Amniotic stem cell (primary cell): ENCODE data around the gene TENM4.
"Not testable (repeated sequence)": the region's sequence is repeated elsewhere in the genome, so short reads cannot be mapped to it uniquely, and the experiment has no call there.

Experiments
- DNase-seq: peaks from one replicate; lab custom pipeline; 2025; lab: John Stamatoyannopoulos, UW

The TENM4 gene

GRCh38 chr11:78642979-78643675 is 797.7 kb downstream of the TENM4 start:
- DNase-seq, result no peak

DNA sequence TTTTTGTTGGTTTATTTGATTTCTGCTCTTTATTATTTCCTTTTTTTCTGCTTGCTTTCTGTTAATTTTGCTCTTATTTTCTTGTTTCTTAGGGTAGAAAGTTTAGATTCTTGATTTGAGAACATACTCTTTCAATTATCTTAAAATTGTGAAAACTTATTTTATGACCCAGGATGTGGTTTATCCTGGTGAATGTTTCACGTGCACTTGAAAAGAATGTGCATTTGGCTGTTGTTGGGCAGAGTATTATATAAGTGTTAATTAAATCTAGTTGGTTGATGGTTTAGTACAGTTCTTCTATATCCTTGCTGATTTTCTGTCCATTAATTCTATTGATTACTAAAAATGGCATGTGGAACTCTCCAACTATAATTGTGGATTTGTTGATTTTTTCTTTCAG is 799.3 kb downstream of the TENM4 start:
- no peak for DNase-seq

GRCh38 chr11:78638704-78639380 is 802.0 kb downstream of the TENM4 start:
- DNase-seq, result no peak

DNA sequence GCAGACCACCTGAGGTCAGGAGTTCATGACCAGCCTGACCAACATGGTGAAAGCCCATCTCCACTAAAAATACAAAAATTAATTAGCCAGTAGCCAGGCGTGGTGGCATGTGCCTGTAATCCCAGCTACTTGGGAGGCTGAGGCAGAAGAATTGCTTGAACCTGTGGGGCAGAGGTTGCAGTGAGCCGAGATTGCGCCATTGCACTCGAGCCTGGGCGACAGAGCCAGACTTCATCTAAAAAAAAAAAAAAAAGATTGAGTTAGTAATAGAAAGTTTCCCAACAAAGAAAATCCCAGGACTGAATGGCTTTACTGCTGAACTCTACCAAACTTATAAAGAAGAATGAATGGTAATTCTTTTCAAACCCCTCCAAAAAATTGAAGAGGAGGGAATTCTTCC is 803.3 kb downstream of the TENM4 start:
- DNase-seq, result not testable (repeated sequence)

DNA sequence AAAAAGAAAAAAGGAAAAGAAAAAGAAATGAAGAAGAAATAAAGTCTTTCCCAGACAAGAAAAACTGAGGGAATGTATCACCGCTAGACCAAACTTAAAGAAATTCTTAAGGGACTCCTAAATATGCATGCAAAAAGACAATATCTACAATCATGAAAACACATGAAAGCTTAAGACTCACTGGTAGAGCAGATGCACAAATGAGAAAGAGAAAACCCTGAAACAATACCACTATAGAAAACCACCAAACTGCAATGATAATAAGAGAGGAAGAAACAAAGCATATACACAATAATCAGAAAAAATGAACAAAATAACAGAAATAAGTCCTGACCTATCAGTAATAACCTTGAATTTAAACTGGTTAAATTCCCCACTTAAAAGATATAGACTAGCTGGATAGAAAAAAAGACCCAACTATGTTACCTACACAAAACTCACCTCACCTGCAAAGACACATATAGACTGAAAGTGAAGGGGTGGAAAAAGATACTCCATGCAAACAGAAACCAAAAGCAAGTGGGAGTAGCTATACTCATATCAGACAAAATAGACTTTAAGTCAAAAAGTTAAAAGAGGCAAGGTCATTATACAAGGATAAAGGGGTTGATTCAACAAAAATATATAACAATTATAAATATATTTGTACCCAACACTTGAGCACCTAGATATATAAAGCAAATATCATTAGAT is 804.9 kb downstream of the TENM4 start:
- DNase-seq, result no peak

GRCh38 chr11:78633516-78634310 is 807.1 kb downstream of the TENM4 start:
- no peak for DNase-seq

DNA sequence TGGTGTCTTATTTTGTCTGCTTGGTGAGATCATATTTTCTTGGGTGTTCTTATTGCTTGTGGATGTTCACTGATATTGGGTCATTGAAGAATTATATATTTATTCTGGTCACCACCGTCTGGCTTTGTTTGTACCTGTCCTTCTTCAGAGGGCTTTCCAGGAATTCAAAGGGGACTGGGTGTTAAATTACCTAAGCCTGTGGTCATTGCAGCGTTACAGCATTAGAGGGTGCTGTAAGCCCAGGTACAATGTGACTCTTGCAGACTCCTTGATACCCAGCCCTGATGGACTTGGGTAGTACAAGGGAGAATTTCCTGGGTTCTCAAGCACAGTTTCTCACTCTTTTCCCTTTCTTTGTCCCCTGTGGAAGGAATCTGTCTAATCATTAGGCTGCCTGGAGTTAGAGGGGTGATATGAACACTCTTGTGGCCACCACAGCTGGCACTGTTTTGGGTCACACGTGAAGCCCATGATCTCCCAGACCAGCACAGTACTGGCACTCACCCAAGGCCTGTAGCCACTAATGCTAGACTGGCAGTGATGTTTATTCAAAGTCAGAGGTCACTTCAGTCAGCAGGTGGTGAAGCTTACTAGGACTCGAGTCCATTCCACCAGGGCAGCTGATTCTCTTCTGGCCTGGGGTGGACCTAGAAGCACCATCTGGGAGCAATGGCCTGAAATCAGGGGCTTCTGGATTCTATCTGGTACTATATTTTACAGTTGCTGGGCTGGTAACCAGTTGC is 810.1 kb downstream of the TENM4 start:
- DNase-seq, result no peak

GRCh38 chr11:78630155-78630554 is 810.7 kb downstream of the TENM4 start:
- no peak for DNase-seq

GRCh38 chr11:78622666-78623065 is 818.2 kb downstream of the TENM4 start:
- no peak for DNase-seq

- no peak for DNase-seq
Measured at GRCh38 chr11:78620159-78620558, 820.7 kb downstream of the TENM4 start.

- no peak for DNase-seq
Measured at GRCh38 chr11:78615724-78616123, 825.1 kb downstream of the TENM4 start.

DNA sequence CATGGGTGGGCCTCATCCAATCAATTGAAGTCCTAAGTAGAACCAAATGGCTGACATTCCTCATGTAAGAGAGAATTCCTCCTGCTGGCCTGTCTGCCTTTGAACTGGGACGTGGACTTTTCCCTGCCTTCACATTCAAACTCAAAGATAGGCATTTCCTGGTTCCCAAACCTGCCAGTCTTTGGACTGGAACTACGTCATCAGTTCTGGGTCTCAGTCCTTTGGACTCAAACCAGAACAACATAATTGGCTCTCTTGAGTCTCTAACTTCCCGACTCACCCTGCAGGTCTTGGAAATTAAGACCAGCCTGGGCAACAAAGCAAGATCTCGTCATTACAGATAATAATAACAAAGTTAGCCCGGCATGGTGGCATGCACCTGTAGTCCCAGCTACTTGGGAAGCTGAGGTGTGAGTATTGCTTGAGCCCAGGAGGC is 827.4 kb downstream of the TENM4 start:
- no peak for DNase-seq

DNA sequence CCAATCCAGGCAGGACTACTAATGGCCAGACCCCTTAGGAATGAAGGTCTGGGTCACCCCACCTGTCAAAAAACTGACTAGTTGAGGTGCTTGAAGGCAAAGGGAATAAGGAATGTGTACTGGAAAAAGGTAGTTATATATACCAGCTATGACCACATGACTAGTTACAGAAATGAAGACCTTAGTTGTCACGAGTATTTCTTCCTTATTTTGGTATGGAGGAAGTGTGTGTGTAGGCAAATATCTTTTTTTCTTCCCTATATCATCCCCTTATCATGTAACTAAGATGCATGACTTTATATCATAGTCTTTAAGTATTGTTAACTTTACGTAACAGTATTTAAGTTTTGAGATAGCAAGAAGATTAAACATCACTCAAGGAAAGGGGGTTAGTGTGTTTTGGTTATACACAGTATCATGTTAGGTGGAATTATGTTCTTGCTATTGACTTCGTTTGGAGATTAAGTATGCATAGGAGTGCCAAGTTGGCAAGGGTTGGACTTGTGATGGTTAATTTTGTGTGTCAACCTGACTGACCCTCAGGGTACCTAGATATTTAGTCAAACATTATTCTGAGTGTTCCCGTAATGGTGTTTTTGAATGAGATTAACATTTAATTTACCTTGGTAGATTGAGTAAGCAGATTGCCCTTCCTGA is 828.0 kb downstream of the TENM4 start:
- DNase-seq, result no peak

GRCh38 chr11:78609321-78609720 is 831.5 kb downstream of the TENM4 start:
- DNase-seq, result not testable (repeated sequence)

- DNase-seq, result no peak
Measured at GRCh38 chr11:78607696-78608095, 833.1 kb downstream of the TENM4 start.

DNA sequence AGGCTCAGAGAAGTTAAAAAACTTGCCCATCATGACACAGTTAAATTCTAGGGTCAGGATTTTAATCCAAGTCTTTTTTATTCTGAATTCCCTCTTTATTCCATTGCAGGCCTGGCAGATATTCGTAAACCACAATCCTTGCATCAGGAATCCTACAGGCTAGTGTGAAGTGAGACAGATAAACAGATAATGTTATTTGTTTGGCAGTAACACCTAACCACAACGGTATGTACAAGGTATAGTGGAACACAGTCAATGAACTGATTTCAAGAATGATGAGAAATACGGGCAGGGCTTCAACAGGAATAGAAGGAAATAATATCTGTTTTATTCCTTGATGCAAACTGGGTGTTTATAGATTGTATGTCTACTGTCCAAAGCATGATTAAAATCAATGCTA is 834.2 kb downstream of the TENM4 start:
- no peak for DNase-seq

DNA sequence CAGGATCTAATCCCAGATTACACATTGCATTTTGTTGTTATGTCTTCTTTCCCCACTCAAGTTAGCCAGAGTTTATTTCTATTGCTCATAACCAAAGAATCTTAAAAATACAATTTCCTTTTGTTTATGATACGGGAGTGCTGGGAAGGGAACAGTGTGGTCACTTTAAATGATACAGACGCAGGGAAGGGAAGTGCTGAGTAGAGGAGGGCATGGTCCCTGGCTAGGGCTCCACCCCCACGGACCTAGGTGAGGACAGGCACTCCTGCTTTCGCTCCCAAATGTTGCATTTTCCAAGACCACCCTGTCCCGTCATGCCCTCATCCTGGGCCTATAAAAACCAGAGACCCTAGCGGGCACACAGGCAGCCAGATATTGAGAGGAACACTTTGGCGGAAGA is 835.5 kb downstream of the TENM4 start:
- no peak for DNase-seq

- no peak for DNase-seq
Measured at GRCh38 chr11:78603792-78604191, 837.0 kb downstream of the TENM4 start.
